HCT116 (cell line): ENCODE measurements around the gene TGFBR1. TPM values are rescaled to one million over a fixed set of nuclear protein-coding genes. Genes with fewer than 3 reads are reported as not detected.

Experiments
- ATAC-seq: fragments of 200-7000 bp; cut with Tn5 transposase; 2 replicates; pipeline ENCODE4 v1.9.1; 2020; ENCODE audit warnings: mild to moderate bottlenecking, moderate library complexity
- BruUV-seq: library from RNA; stranded (reverse); fragments of 400-500 nt; replicated peaks from 2 replicates; lab custom pipeline; 2021; lab: Mats Ljungman, UMichigan
- CTCF ChIA-PET: fragments of 300-600 bp; sonication (Branson Sonifier 250); formaldehyde crosslinking; loops from one replicate; lab custom pipeline; 2021; ENCODE audit warnings: antibody characterized with exemption; lab: Charles Lee
- POLR2A ChIA-PET: fragments of 300-600, 350-600 bp; sonication (Branson Sonifier 250); formaldehyde crosslinking; loops from one replicate; lab custom pipeline; 2021; ENCODE audit warnings: antibody characterized with exemption; lab: Charles Lee
- RAD21 ChIA-PET, 2 experiments: fragments of 300-600 bp; sonication (Branson Sonifier 250); formaldehyde crosslinking; loops; one replicate each; lab custom pipeline; 2023; ENCODE audit warnings: low total read pairs in 2 of 2; ENCODE audit not compliant: uncharacterized antibody in 2 of 2, unreplicated experiment in 2 of 2, low non-redundant PET in 1 of 2; lab: Charles Lee
- DNase-seq: peaks from one replicate; pipeline ENCODE4 v3.0.0-alpha.2; 2010; ENCODE audit warnings: low read depth, low spot score
- H2AFZ ChIP-seq: fragments of 200-600 bp; shearing (Covaris generic), sonication (generic); 2 replicates; pipeline ENCODE4 v1.6.1; 2017; ENCODE audit warnings: low read depth, mixed run types, mixed read lengths, antibody characterized with exemption, low read length; ENCODE audit not compliant: poor library complexity, severe bottlenecking
- H3K27ac ChIP-seq: 2 replicates; pipeline ENCODE4 v1.5.1; 2012; ENCODE audit warnings: low read depth, low read length
- H3K27me3 ChIP-seq: fragments of 200-600 bp; sonication (generic); 2 replicates; pipeline ENCODE4 v1.6.1; 2016; ENCODE audit warnings: mixed run types, low read length, mixed read lengths; ENCODE audit not compliant: insufficient read depth
- H3K36me3 ChIP-seq, 2 experiments: fragments of 200-500 bp in 1 of 2; fragments of 200-600 bp in 1 of 2; sonication (Bioruptor generic) in 1 of 2; sonication (generic) in 1 of 2; 2 replicates each; pipeline versions ENCODE4 v1.5.1 to v1.6.1; 2014 to 2016; ENCODE audit warnings: low read length in 2 of 2, inconsistent platforms in 1 of 2, mixed read lengths in 1 of 2, mixed run types in 1 of 2; ENCODE audit not compliant: insufficient read depth in 2 of 2, control insufficient read depth in 1 of 2
- H3K4me1 ChIP-seq, 2 experiments: fragments of 200-600 bp in 1 of 2; sonication (generic) in 1 of 2; 2 replicates each; pipeline versions ENCODE4 v1.5.1 to v1.6.1; 2012 to 2017; ENCODE audit warnings: low read length in 2 of 2, inconsistent platforms in 1 of 2, mild to moderate bottlenecking in 1 of 2, mixed read lengths in 1 of 2, mixed run types in 1 of 2, moderate library complexity in 1 of 2; ENCODE audit not compliant: insufficient read depth in 2 of 2, control insufficient read depth in 1 of 2
- H3K4me2 ChIP-seq: fragments of 200-600 bp; sonication (generic); 2 replicates; pipeline ENCODE4 v1.6.1; 2017; ENCODE audit warnings: mixed run types, low read length, mixed read lengths
- H3K4me3 ChIP-seq, 2 experiments: fragments of 200-600 bp in 1 of 2; sonication (generic) in 1 of 2; replicated peaks in 1 of 2; 2 replicates each; pipeline ENCODE4 v1.5.1; 2011 to 2016; ENCODE audit warnings: low read length in 2 of 2, control low read depth in 1 of 2, low read depth in 1 of 2, mild to moderate bottlenecking in 1 of 2, mixed read lengths in 1 of 2, mixed run types in 1 of 2
- H3K79me2 ChIP-seq: fragments of 200-600 bp; sonication (generic); 2 replicates; pipeline ENCODE4 v1.6.1; 2017; ENCODE audit warnings: mild to moderate bottlenecking, mixed run types, low read length, moderate library complexity, mixed read lengths; ENCODE audit not compliant: insufficient read depth
- H3K9ac ChIP-seq: fragments of 200-600 bp; sonication (generic); 2 replicates; pipeline ENCODE4 v1.6.1; 2016; ENCODE audit warnings: low read length, mixed read lengths
- H3K9me2 ChIP-seq: fragments of 200-600 bp; sonication (generic), shearing (Covaris generic); 2 replicates; pipeline ENCODE4 v1.6.1; 2017; ENCODE audit warnings: mixed run types, mild to moderate bottlenecking, moderate library complexity; ENCODE audit not compliant: insufficient read depth
- H3K9me3 ChIP-seq, 2 experiments: fragments of 200-500 bp in 1 of 2; fragments of 200-600 bp in 1 of 2; sonication (Bioruptor generic) in 1 of 2; sonication (generic) in 1 of 2; 2 replicates each; pipeline ENCODE4 v1.6.1; 2014 to 2017; ENCODE audit warnings: low read length in 2 of 2, mixed read lengths in 2 of 2, inconsistent platforms in 1 of 2, low read depth in 1 of 2, mild to moderate bottlenecking in 1 of 2, mixed run types in 1 of 2, moderate library complexity in 1 of 2; ENCODE audit not compliant: control insufficient read depth in 1 of 2, insufficient read depth in 1 of 2
- H4K20me1 ChIP-seq: fragments of 200-600 bp; sonication (generic), shearing (Covaris generic); 2 replicates; pipeline ENCODE4 v1.6.1; 2017; ENCODE audit warnings: mixed run types, mild to moderate bottlenecking, moderate library complexity; ENCODE audit not compliant: insufficient read depth
- CEBPB ChIP-seq: IDR thresholded peaks from 2 replicates; pipeline ENCODE4 v1.6.1; 2012; ENCODE audit warnings: low read depth
- FOSL1 ChIP-seq: IDR thresholded peaks from 2 replicates; pipeline ENCODE4 v1.6.1; 2012; ENCODE audit warnings: low read depth
- MAX ChIP-seq: IDR thresholded peaks from 2 replicates; pipeline ENCODE4 v1.6.1; 2012
- POLR2A ChIP-seq: IDR thresholded peaks from 2 replicates; pipeline ENCODE4 v1.7.0; 2011; ENCODE audit warnings: borderline replicate concordance; ENCODE audit not compliant: insufficient read depth, insufficient read length; ENCODE audit errors: extremely low read depth
- REST ChIP-seq: IDR thresholded peaks from 2 replicates; pipeline ENCODE4 v1.6.1; 2012; ENCODE audit warnings: low read depth
- SIN3A ChIP-seq: IDR thresholded peaks from 2 replicates; pipeline ENCODE4 v1.6.1; 2012; ENCODE audit warnings: low read depth
- SP1 ChIP-seq: IDR thresholded peaks from 2 replicates; pipeline ENCODE4 v1.6.1; 2012; ENCODE audit warnings: low read depth
- TCF7L2 ChIP-seq: IDR thresholded peaks from 2 replicates; pipeline ENCODE4 v1.7.0; 2011; ENCODE audit warnings: borderline replicate concordance, inconsistent platforms; ENCODE audit not compliant: insufficient read depth, insufficient read length; ENCODE audit errors: extremely low read depth
- ZBTB33 ChIP-seq: IDR thresholded peaks from 2 replicates; pipeline ENCODE4 v1.6.1; 2011; ENCODE audit warnings: mild to moderate bottlenecking, low read length, moderate library complexity; ENCODE audit not compliant: insufficient replicate concordance; ENCODE audit errors: extremely low read depth
- ZNF274 ChIP-seq: fragments of 200-500 bp; sonication (Bioruptor generic); IDR thresholded peaks from 2 replicates; pipeline ENCODE4 v1.6.1; 2014; ENCODE audit warnings: mild to moderate bottlenecking, low read depth, low read length, inconsistent platforms
- intact Hi-C: fragments of 100-400 bp; cut with micrococcal nuclease; formaldehyde crosslinking; loops from 2 replicates; pipeline ENCODE4 v1.10.0; 2022
- total RNA-seq: library from RNA; stranded (reverse); gene quantifications from one replicate; pipeline ENCODE4 v1.2.1, GENCODE V29; 2021; ENCODE audit not compliant: unreplicated experiment

The TGFBR1 gene
- total RNA-seq, 1 experiment from 2014 or later = 26.6 TPM

- no peaks in the 10 kb centered on the region for H3K4me1 ChIP-seq
- POLR2A ChIA-PET = no interaction called here
- no peaks in the 10 kb centered on the region for H3K36me3 ChIP-seq
- ATAC-seq (no peak), DNase-seq (no peak)
- H4K20me1 ChIP-seq = no peaks in the 10 kb centered on the region
- RAD21 ChIA-PET = no interaction called here
- no peak overlapping the region for H3K27ac ChIP-seq
- no peaks in the 10 kb centered on the region for H3K27me3 ChIP-seq
- H3K9me2 ChIP-seq = no peaks in the 10 kb centered on the region
- no peaks in the 10 kb centered on the region for H3K79me2 ChIP-seq
- H3K9ac ChIP-seq = no peak overlapping the region
- H2AFZ ChIP-seq = no peak overlapping the region
- CTCF ChIA-PET = no interaction called here
- BruUV-seq = no TSS peak
- H3K4me3 ChIP-seq = no peak overlapping the region
- TF ChIP-seq ZNF274 (no peak), FOSL1 (no peak), SP1 (no peak), ZBTB33 (no peak), TCF7L2 (no peak), REST (no peak), CEBPB (no peak), MAX (no peak), POLR2A (no peak), SIN3A (no peak)
- H3K9me3 ChIP-seq = no peaks in the 10 kb centered on the region
- intact Hi-C loops = no loop called here
- no peak overlapping the region for H3K4me2 ChIP-seq
These were observed 74.3 kb downstream of the TGFBR1 start for GRCh38 chr9:99178912-99179872.
